Smooth muscle cell of the umbilical artery (primary cell): ENCODE results near the gene SRY. TPM values are rescaled to one million over a fixed set of nuclear protein-coding genes. Genes with fewer than 3 reads are reported as not detected.

Source experiments
- total RNA-seq: library from RNA; depleted of rRNA; stranded (reverse); fragments of >200 nt; gene quantifications from 2 replicates; pipeline ENCODE4 v1.2.3, GENCODE V29; 2014

The SRY gene
- not detected in 2 replicates for total RNA-seq

GRCh38 chrY:2787600-2787999, at the start of gene SRY:
TSS of gene SRY (minus strand) at chrY:2787682. CDS start at chrY:2787603, 79 bp downstream.

Other genes starting within 250 kb of the SRY start
- 0.59 and 241 TPM in 2 replicates for gene RPS4Y1, start 53.9 kb upstream of the SRY start, total RNA-seq
- gene ZFY, start 147.7 kb upstream of the SRY start, total RNA-seq = under 0.01 and 18.3 TPM in 2 replicates